GM18507 (cell line): ENCODE data around the gene LANCL1.
"Not testable (repeated sequence)": the region's sequence is repeated elsewhere in the genome, so short reads cannot be mapped to it uniquely, and the experiment has no call there.

ENCODE experiments used
- DNase-seq: peaks from one replicate; pipeline ENCODE4 v3.0.0; 2011; ENCODE audit warnings: low read depth; ENCODE audit not compliant: insufficient read length; ENCODE audit errors: extremely low spot score
- FAIRE-seq: peaks from 2 replicates; lab custom pipeline; 2011; peaks lifted over from hg19 to GRCh38; lab: Jason Lieb, UNC

The LANCL1 gene

GRCh38 chr2:210460322-210461227 is 16.0 kb downstream of the LANCL1 start:
- no peak for DNase-seq
- peak; percentile 67 for FAIRE-seq

- DNase-seq, result no peak
- FAIRE-seq, result no peak
These were observed 16.7 kb downstream of the LANCL1 start for GRCh38 chr2:210459880-210460279.

- FAIRE-seq (no peak), DNase-seq (no peak)
These were observed 17.2 kb downstream of the LANCL1 start for GRCh38 chr2:210459407-210459806.

GRCh38 chr2:210458395-210458794 is 18.2 kb downstream of the LANCL1 start:
- DNase-seq (no peak), FAIRE-seq (no peak)

- no peak for FAIRE-seq
- no peak for DNase-seq
These were observed 20.0 kb downstream of the LANCL1 start for GRCh38 chr2:210456571-210456970.

GRCh38 chr2:210454336-210454735 is 22.2 kb downstream of the LANCL1 start:
- no peak for FAIRE-seq
- no peak for DNase-seq

- no peak for FAIRE-seq
- no peak for DNase-seq
These were observed 24.4 kb downstream of the LANCL1 start for GRCh38 chr2:210452194-210452593.

GRCh38 chr2:210450942-210451341 is 25.6 kb downstream of the LANCL1 start:
- not testable (repeated sequence) for FAIRE-seq

GRCh38 chr2:210445732-210446131 is 30.8 kb downstream of the LANCL1 start:
- no peak for DNase-seq
- FAIRE-seq, result no peak

More at GRCh38 chr2:210450942-210451341, 25.6 kb downstream of the LANCL1 start:
- not testable (repeated sequence) for DNase-seq

- peak; percentile 12 for DNase-seq
- peak; percentile 73 for FAIRE-seq
These were observed 31.3 kb downstream of the LANCL1 start for GRCh38 chr2:210445116-210445707.

- DNase-seq (no peak), FAIRE-seq (no peak)
These were observed 33.0 kb downstream of the LANCL1 start for GRCh38 chr2:210443527-210443926.

GRCh38 chr2:210442878-210443277 is 33.7 kb downstream of the LANCL1 start:
- no peak for DNase-seq
- FAIRE-seq, result no peak

- no peak for FAIRE-seq
- DNase-seq, result no peak
These were observed 34.1 kb downstream of the LANCL1 start for GRCh38 chr2:210442457-210442856.

GRCh38 chr2:210440206-210440605 is 36.4 kb downstream of the LANCL1 start:
- FAIRE-seq (no peak), DNase-seq (no peak)

- DNase-seq (no peak), FAIRE-seq (no peak)
These were observed 41.1 kb downstream of the LANCL1 start for GRCh38 chr2:210435439-210435838.

GRCh38 chr2:210432633-210433032 is 43.9 kb downstream of the LANCL1 start:
- FAIRE-seq (no peak), DNase-seq (no peak)

- DNase-seq (no peak), FAIRE-seq (no peak)
These were observed 47.0 kb downstream of the LANCL1 start for GRCh38 chr2:210429403-210430137.

- FAIRE-seq, result no peak
- DNase-seq, result no peak
These were observed 48.0 kb downstream of the LANCL1 start for GRCh38 chr2:210428393-210429179.

- DNase-seq, FAIRE-seq: not testable (repeated sequence)
These were observed 49.2 kb downstream of the LANCL1 start for GRCh38 chr2:210427309-210427708.
